ENCODE data around the gene GABBR1.

GRCh38 chr6:29563435-29563965, 69.5 kb downstream of the GABBR1 start:
- TF ChIP-seq YY1 (IDR thresholded peaks at IDR 0.05; ENCODE audit: insufficient read depth, insufficient read length) (no peak), SUZ12 (IDR thresholded peaks at IDR 0.05; ENCODE audit: extremely low read depth, insufficient read depth, insufficient read length) (no peak)
